B cell (primary cell): ENCODE measurements around the gene SAMD9.

Experiments used
- EZH2 ChIP-seq: IDR thresholded peaks from 2 replicates; pipeline ENCODE4 v1.6.1; 2012; ENCODE audit warnings: borderline replicate concordance, low read depth, mild to moderate bottlenecking, moderate library complexity, low read length; ENCODE audit not compliant: insufficient read depth, poor library complexity, severe bottlenecking
- TF ChIP-seq, protein P1 (sequence below): fragments of 200-600 bp; IDR thresholded peaks from one replicate; pipeline ENCODE4 v1.8.0; 2022; ENCODE audit warnings: antibody characterized with exemption, mild to moderate bottlenecking

DNA sequence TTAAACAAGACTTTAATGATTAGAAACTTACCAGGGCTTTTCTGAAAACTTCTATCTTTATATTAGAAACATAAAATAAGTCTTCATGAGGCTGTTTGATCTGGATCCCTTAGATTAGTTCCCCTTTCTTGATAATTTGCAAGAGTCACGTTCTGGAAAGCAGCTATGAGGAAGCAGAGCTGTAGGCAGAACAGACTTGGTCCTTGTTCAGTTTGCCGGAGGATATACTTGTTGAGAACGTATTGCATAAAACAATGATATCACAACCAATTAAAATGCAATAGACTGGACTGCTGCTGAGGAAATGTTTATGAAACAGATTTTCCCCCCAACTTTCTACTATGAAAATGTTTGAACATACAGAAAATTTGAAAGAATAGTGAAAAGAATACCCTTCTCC, 27.6 kb upstream of the SAMD9 start:
- TF ChIP-seq, protein P1, sequence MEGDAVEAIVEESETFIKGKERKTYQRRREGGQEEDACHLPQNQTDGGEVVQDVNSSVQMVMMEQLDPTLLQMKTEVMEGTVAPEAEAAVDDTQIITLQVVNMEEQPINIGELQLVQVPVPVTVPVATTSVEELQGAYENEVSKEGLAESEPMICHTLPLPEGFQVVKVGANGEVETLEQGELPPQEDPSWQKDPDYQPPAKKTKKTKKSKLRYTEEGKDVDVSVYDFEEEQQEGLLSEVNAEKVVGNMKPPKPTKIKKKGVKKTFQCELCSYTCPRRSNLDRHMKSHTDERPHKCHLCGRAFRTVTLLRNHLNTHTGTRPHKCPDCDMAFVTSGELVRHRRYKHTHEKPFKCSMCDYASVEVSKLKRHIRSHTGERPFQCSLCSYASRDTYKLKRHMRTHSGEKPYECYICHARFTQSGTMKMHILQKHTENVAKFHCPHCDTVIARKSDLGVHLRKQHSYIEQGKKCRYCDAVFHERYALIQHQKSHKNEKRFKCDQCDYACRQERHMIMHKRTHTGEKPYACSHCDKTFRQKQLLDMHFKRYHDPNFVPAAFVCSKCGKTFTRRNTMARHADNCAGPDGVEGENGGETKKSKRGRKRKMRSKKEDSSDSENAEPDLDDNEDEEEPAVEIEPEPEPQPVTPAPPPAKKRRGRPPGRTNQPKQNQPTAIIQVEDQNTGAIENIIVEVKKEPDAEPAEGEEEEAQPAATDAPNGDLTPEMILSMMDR, result no peak
- TF ChIP-seq EZH2, result no peak
